ENCODE results near the gene CFAP299.

CFAP299 gene

DNA sequence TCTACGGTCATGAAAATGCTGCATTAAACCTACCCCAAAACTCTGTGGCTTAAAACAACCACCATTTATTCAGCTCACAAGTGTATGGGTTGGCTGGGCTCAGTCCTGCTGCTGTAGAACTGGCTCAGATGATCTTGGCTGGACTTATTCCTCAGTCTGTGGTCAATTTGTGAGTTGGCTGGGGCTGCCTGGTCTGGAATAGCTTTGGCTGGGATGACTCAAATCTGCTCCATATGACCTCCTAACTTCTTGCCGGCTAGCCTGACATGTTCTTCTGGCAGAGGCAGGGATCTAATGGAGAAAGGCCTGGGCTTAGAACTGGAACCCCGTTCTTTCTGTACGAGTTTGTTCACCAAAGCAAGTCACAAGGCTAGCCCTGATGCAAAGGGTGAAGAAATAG, 71.7 kb downstream of the CFAP299 start:
- no peak for TF ChIP-seq POLR2A (IDR thresholded peaks at IDR 0.05; ENCODE audit: low read depth, low read length)
- no peak for TF ChIP-seq SPI1 (IDR thresholded peaks at IDR 0.05; ENCODE audit: low read depth, low read length)
- no peak for TF ChIP-seq PAX5 (IDR thresholded peaks at IDR 0.05; ENCODE audit: insufficient read depth, low read length, severe bottlenecking)
- no peak for TF ChIP-seq POLR2AphosphoS5 (IDR thresholded peaks at IDR 0.05; ENCODE audit: low read depth, low read length)
- no peak for TF ChIP-seq POU2F2 (IDR thresholded peaks at IDR 0.05; ENCODE audit: low read depth, low read length)
- TF ChIP-seq TAF1 (IDR thresholded peaks at IDR 0.05; ENCODE audit: low read depth, low read length), result no peak
- DNase-seq (ENCODE audit: insufficient read length, low spot score), result no peak
- FAIRE-seq, result no peak

DNA sequence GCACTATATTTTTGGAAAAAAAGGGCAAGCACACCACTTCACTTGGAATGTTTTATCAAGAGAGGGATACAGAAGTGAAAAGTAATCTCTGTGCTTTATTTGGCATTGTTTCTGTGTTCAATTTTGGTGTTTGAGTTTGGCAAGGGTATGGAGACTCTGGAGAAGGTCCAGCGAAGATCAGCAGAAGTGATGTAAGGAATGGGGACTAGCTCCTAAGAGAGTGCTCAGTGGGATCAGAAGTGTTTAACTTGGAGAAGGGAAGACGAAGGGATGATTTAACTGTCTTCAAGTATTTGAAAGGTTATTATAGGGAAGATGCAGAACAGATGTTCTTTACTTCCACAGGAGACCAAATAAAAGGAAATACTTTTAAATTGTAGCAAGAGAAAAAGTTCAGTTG, 74.3 kb downstream of the CFAP299 start:
- TF ChIP-seq PAX5 (IDR thresholded peaks at IDR 0.05; ENCODE audit: insufficient read depth, low read length, severe bottlenecking), result no peak
- no peak for TF ChIP-seq POLR2AphosphoS5 (IDR thresholded peaks at IDR 0.05; ENCODE audit: low read depth, low read length)
- TF ChIP-seq SPI1 (IDR thresholded peaks at IDR 0.05; ENCODE audit: low read depth, low read length), result no peak
- no peak for TF ChIP-seq POLR2A (IDR thresholded peaks at IDR 0.05; ENCODE audit: low read depth, low read length)
- TF ChIP-seq TAF1 (IDR thresholded peaks at IDR 0.05; ENCODE audit: low read depth, low read length), result no peak
- no peak for TF ChIP-seq POU2F2 (IDR thresholded peaks at IDR 0.05; ENCODE audit: low read depth, low read length)
- FAIRE-seq (no peak), DNase-seq (ENCODE audit: insufficient read length, low spot score) (no peak)

GRCh38 chr4:80412322-80412721, 76.8 kb downstream of the CFAP299 start:
- TF ChIP-seq POLR2A (IDR thresholded peaks at IDR 0.05; ENCODE audit: low read depth, low read length) (no peak), TAF1 (IDR thresholded peaks at IDR 0.05; ENCODE audit: low read depth, low read length) (no peak), POU2F2 (IDR thresholded peaks at IDR 0.05; ENCODE audit: low read depth, low read length) (no peak), SPI1 (IDR thresholded peaks at IDR 0.05; ENCODE audit: low read depth, low read length) (no peak), PAX5 (IDR thresholded peaks at IDR 0.05; ENCODE audit: insufficient read depth, low read length, severe bottlenecking) (no peak), POLR2AphosphoS5 (IDR thresholded peaks at IDR 0.05; ENCODE audit: low read depth, low read length) (no peak)
- no peak for FAIRE-seq

GRCh38 chr4:80413086-80413485, 77.6 kb downstream of the CFAP299 start:
- no peak for FAIRE-seq
- no peak for DNase-seq (ENCODE audit: insufficient read length, low spot score)

More at GRCh38 chr4:80412322-80412721, 76.8 kb downstream of the CFAP299 start:
- no peak for DNase-seq (ENCODE audit: insufficient read length, low spot score)

GRCh38 chr4:80417019-80417418, 81.5 kb downstream of the CFAP299 start:
- FAIRE-seq (no peak), DNase-seq (ENCODE audit: insufficient read length, low spot score) (no peak)
- TF ChIP-seq POLR2A (IDR thresholded peaks at IDR 0.05; ENCODE audit: low read depth, low read length) (no peak), PAX5 (IDR thresholded peaks at IDR 0.05; ENCODE audit: insufficient read depth, low read length, severe bottlenecking) (no peak), POU2F2 (IDR thresholded peaks at IDR 0.05; ENCODE audit: low read depth, low read length) (no peak), TAF1 (IDR thresholded peaks at IDR 0.05; ENCODE audit: low read depth, low read length) (no peak), POLR2AphosphoS5 (IDR thresholded peaks at IDR 0.05; ENCODE audit: low read depth, low read length) (no peak), SPI1 (IDR thresholded peaks at IDR 0.05; ENCODE audit: low read depth, low read length) (no peak)

More at GRCh38 chr4:80413086-80413485, 77.6 kb downstream of the CFAP299 start:
- TF ChIP-seq POLR2AphosphoS5 (IDR thresholded peaks at IDR 0.05; ENCODE audit: low read depth, low read length) (no peak), SPI1 (IDR thresholded peaks at IDR 0.05; ENCODE audit: low read depth, low read length) (no peak), TAF1 (IDR thresholded peaks at IDR 0.05; ENCODE audit: low read depth, low read length) (no peak)

DNA sequence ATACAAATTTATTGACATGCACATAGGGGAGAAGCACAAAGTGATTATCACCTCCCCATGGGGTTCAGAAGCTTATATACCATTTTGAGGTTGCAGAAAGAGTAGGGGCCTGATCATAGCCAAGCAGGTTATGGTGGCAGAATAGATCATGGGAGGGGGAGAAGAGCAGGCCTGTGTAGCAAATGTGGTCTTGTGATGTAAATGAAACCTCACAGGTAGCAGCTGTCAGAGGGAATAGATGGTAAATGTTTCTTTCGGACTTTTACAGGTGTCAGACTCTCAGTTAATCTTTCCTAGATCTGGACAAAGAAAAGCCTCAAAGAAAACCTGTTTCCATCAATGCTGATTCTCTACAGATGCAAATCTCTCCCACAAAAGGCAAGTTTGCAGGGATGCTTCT, 84.4 kb downstream of the CFAP299 start:
- TF ChIP-seq POU2F2 (IDR thresholded peaks at IDR 0.05; ENCODE audit: low read depth, low read length) (no peak), TAF1 (IDR thresholded peaks at IDR 0.05; ENCODE audit: low read depth, low read length) (no peak), POLR2AphosphoS5 (IDR thresholded peaks at IDR 0.05; ENCODE audit: low read depth, low read length) (no peak), PAX5 (IDR thresholded peaks at IDR 0.05; ENCODE audit: insufficient read depth, low read length, severe bottlenecking) (no peak), SPI1 (IDR thresholded peaks at IDR 0.05; ENCODE audit: low read depth, low read length) (no peak), POLR2A (IDR thresholded peaks at IDR 0.05; ENCODE audit: low read depth, low read length) (no peak)
- FAIRE-seq (no peak), DNase-seq (ENCODE audit: insufficient read length, low spot score) (no peak)

DNA sequence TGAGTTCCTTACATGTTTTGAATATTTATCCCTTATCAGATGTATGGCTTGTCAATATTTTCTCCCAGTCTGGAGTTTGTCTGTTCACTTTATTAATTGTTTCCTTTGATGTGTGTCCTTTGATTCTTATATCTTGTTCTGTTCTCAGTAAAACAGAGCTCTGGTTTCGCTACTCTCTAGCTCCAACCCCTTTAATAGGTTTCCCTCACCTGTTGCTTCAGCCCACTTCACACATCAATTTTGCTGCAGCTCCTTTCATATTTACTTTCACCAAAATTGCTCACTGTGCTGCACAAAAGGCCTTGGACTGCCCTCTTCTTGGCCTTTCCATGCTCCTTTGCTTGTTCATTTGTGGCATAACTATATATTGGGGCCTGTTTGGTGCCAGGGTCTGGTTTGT, 85.1 kb downstream of the CFAP299 start:
- TF ChIP-seq SPI1 (IDR thresholded peaks at IDR 0.05; ENCODE audit: low read depth, low read length), result no peak
- no peak for TF ChIP-seq POLR2A (IDR thresholded peaks at IDR 0.05; ENCODE audit: low read depth, low read length)
- no peak for TF ChIP-seq POU2F2 (IDR thresholded peaks at IDR 0.05; ENCODE audit: low read depth, low read length)
- TF ChIP-seq TAF1 (IDR thresholded peaks at IDR 0.05; ENCODE audit: low read depth, low read length), result no peak
- TF ChIP-seq POLR2AphosphoS5 (IDR thresholded peaks at IDR 0.05; ENCODE audit: low read depth, low read length), result no peak
- no peak for TF ChIP-seq PAX5 (IDR thresholded peaks at IDR 0.05; ENCODE audit: insufficient read depth, low read length, severe bottlenecking)
- FAIRE-seq, result no peak
- DNase-seq (ENCODE audit: insufficient read length, low spot score), result no peak

- DNase-seq (ENCODE audit: insufficient read length, low spot score), result no peak
- TF ChIP-seq TAF1 (IDR thresholded peaks at IDR 0.05; ENCODE audit: low read depth, low read length), result no peak
- TF ChIP-seq POLR2AphosphoS5 (IDR thresholded peaks at IDR 0.05; ENCODE audit: low read depth, low read length), result no peak
- TF ChIP-seq POU2F2 (IDR thresholded peaks at IDR 0.05; ENCODE audit: low read depth, low read length), result no peak
- TF ChIP-seq SPI1 (IDR thresholded peaks at IDR 0.05; ENCODE audit: low read depth, low read length), result no peak
- TF ChIP-seq POLR2A (IDR thresholded peaks at IDR 0.05; ENCODE audit: low read depth, low read length), result no peak
- no peak for TF ChIP-seq PAX5 (IDR thresholded peaks at IDR 0.05; ENCODE audit: insufficient read depth, low read length, severe bottlenecking)
These were observed 87.3 kb downstream of the CFAP299 start for GRCh38 chr4:80422727-80423404.

GRCh38 chr4:80423553-80424224, 88.2 kb downstream of the CFAP299 start:
- no peak for TF ChIP-seq POLR2AphosphoS5 (IDR thresholded peaks at IDR 0.05; ENCODE audit: low read depth, low read length)
- no peak for TF ChIP-seq TAF1 (IDR thresholded peaks at IDR 0.05; ENCODE audit: low read depth, low read length)
- no peak for TF ChIP-seq SPI1 (IDR thresholded peaks at IDR 0.05; ENCODE audit: low read depth, low read length)
- TF ChIP-seq POLR2A (IDR thresholded peaks at IDR 0.05; ENCODE audit: low read depth, low read length), result no peak
- no peak for TF ChIP-seq POU2F2 (IDR thresholded peaks at IDR 0.05; ENCODE audit: low read depth, low read length)
- TF ChIP-seq PAX5 (IDR thresholded peaks at IDR 0.05; ENCODE audit: insufficient read depth, low read length, severe bottlenecking), result no peak
- FAIRE-seq (no peak), DNase-seq (ENCODE audit: insufficient read length, low spot score) (no peak)

More at GRCh38 chr4:80422727-80423404, 87.3 kb downstream of the CFAP299 start:
- FAIRE-seq, result no peak

Data from GM12891 (cell line).